SK-N-MC (cell line): Measurements from ENCODE around the gene S100A13.

Experiments
- EZH2 ChIP-seq: fragments of 200-600 bp; sonication (generic); IDR thresholded peaks from one replicate; pipeline ENCODE4 v1.6.1; 2017; ENCODE audit warnings: antibody characterized with exemption
- POLR2AphosphoS5 ChIP-seq: IDR thresholded peaks from 2 replicates; pipeline ENCODE4 v1.6.1; 2012; ENCODE audit warnings: mild to moderate bottlenecking, low read depth, low read length, borderline replicate concordance

- TF ChIP-seq EZH2, result no peak
- TF ChIP-seq POLR2AphosphoS5, result no peak
These were observed 9.6 kb downstream of the S100A13 start for GRCh38 chr1:153617663-153618062.
